Activated T-cell treated with anti-CD3 and anti-CD28 coated beads, Interleukin-2, amount 50 U/mL, for 4 hours (primary cell): ENCODE results near the gene ZBTB5. TPM values are rescaled to one million over a fixed set of nuclear protein-coding genes. Genes with fewer than 3 reads are reported as not detected.
A peak's percentile ranks its signal among the peaks of the same experiment; 100 is the strongest.
"Not testable (repeated sequence)": the region's sequence is repeated elsewhere in the genome, so short reads cannot be mapped to it uniquely, and the experiment has no call there.

Experiments
- ATAC-seq, 2 donors: fragments of 200-7000 bp; cut with Tn5 transposase; one replicate each; pipeline ENCODE4 v1.10.0; 2021
- DNase-seq: peaks from one replicate; pipeline ENCODE4 v3.0.0-alpha.2; 2020
- H3K27me3 Mint-ChIP-seq: one replicate; pipeline ENCODE4 v1.8.0; 2021; ENCODE audit warnings: low read depth, mixed read lengths
- H3K36me3 Mint-ChIP-seq: one replicate; pipeline ENCODE4 v1.8.0; 2022; ENCODE audit warnings: mixed read lengths; ENCODE audit not compliant: insufficient read depth
- H3K4me1 Mint-ChIP-seq: one replicate; pipeline ENCODE4 v1.8.0; 2021; ENCODE audit warnings: low read depth, mixed read lengths
- H3K4me3 Mint-ChIP-seq: one replicate; pipeline ENCODE4 v1.8.0; 2021; ENCODE audit warnings: mild to moderate bottlenecking, moderate library complexity, mixed read lengths
- H3K9me3 Mint-ChIP-seq: one replicate; pipeline ENCODE4 v1.8.0; 2021; ENCODE audit warnings: mixed read lengths
- total RNA-seq, 3 donors: library from RNA; stranded (reverse); gene quantifications; one replicate each; pipeline ENCODE4 v1.2.1, GENCODE V29; 2021

ZBTB5 gene
- total RNA-seq, 3 donors from 2014 or later: 3.9 to 5.2 (median 5.2) TPM

- peaks cover 9% of the 10 kb centered on the region for H3K27me3 Mint-ChIP-seq
- H3K36me3 Mint-ChIP-seq: no peaks in the 10 kb centered on the region
- H3K4me3 Mint-ChIP-seq: no peak overlapping the region
- H3K4me1 Mint-ChIP-seq: peaks cover 10% of the 10 kb centered on the region
- ATAC-seq (no peak), DNase-seq (no peak)
- H3K9me3 Mint-ChIP-seq: peaks cover 3% of the 10 kb centered on the region
These were observed 9.2 kb upstream of the ZBTB5 start for GRCh38 chr9:37474438-37474837.

- H3K27me3 Mint-ChIP-seq, ATAC-seq, H3K36me3 Mint-ChIP-seq, H3K4me3 Mint-ChIP-seq, H3K4me1 Mint-ChIP-seq, DNase-seq, H3K9me3 Mint-ChIP-seq: not testable (repeated sequence)
These were observed 8.7 kb upstream of the ZBTB5 start for GRCh38 chr9:37473982-37474381.

- Mint-ChIP-seq H3K36me3 (no peaks in the 10 kb centered on the region), H3K9me3 (peaks cover 3% of the 10 kb centered on the region), H3K4me1 (peaks cover 10% of the 10 kb centered on the region), H3K27me3 (peaks cover 5% of the 10 kb centered on the region), H3K4me3 (peak overlapping the region; percentile 70)
- ATAC-seq (no peak), DNase-seq (no peak)
These were observed 6.9 kb upstream of the ZBTB5 start for GRCh38 chr9:37471942-37472684.

DNA sequence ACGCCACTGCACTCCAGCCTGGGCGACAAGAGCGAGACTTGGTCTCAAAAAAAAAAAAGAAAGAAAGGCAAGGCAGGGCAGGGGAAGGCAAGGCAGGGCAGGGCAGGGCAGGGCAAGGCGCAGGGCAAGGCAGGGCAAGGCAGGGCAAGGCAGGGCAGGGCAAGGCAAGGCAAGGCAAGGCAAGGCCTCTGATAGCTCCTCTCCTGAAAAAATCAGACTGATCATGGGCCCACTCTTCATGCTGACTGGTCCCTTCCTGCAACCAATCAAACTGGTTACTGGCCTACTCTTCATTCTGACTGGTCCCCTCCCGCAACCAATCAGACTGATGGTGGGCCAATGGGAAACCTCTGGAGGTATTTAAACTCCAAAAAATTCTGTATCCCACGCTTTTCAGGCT, 3.4 kb upstream of the ZBTB5 start:
- no peaks in the 10 kb centered on the region for H3K9me3 Mint-ChIP-seq
- H3K36me3 Mint-ChIP-seq: peaks cover 2% of the 10 kb centered on the region
- H3K4me3 Mint-ChIP-seq: no peak overlapping the region
- DNase-seq (no peak), ATAC-seq (no peak)
- peaks cover 27% of the 10 kb centered on the region for H3K4me1 Mint-ChIP-seq
- no peaks in the 10 kb centered on the region for H3K27me3 Mint-ChIP-seq

GRCh38 chr9:37467530-37467929, 2.3 kb upstream of the ZBTB5 start:
- H3K4me3 Mint-ChIP-seq, H3K27me3 Mint-ChIP-seq, H3K9me3 Mint-ChIP-seq, H3K36me3 Mint-ChIP-seq, ATAC-seq, DNase-seq: not testable (repeated sequence)
- H3K4me1 Mint-ChIP-seq: peaks cover 37% of the 10 kb centered on the region

- Mint-ChIP-seq H3K4me1 (peaks cover 36% of the 10 kb centered on the region), H3K9me3 (no peaks in the 10 kb centered on the region), H3K36me3 (peaks cover 10% of the 10 kb centered on the region), H3K27me3 (no peaks in the 10 kb centered on the region), H3K4me3 (peak overlapping the region; percentile 92)
- ATAC-seq (no peak), DNase-seq (no peak)
These were observed 923 bp upstream of the ZBTB5 start for GRCh38 chr9:37466037-37466709.

- Mint-ChIP-seq H3K36me3 (peaks cover 10% of the 10 kb centered on the region), H3K9me3 (no peaks in the 10 kb centered on the region), H3K27me3 (no peaks in the 10 kb centered on the region), H3K4me1 (peaks cover 39% of the 10 kb centered on the region), H3K4me3 (peak overlapping the region; percentile 92)
- DNase-seq (peak; percentile 53), ATAC-seq (peak; percentile 53 to 55)
These were observed 613 bp downstream of the ZBTB5 start for GRCh38 chr9:37464426-37465248.

DNA sequence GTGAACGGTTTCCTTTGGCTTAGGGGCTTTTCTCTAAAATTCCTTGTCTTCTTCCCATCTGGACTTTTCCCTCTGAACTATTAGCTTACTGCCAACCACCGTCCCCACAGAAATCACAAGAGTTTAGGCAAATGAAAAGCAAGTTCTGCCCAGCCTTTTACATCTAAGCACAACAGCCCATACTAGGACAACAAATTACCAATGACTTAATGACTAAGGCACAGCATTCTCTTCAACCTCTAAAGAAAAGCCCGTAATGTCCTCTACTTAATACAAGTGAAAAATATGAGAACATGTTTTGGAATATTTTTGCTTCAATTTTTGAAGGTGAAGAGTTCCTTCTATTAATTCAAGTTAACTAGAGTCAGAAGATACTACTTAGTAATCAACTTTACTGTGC, 1.2 kb downstream of the ZBTB5 start:
- H3K9me3 Mint-ChIP-seq: no peaks in the 10 kb centered on the region
- no peak for ATAC-seq

GRCh38 chr9:37456817-37457216, 8.4 kb downstream of the ZBTB5 start:
- ATAC-seq: no peak
- Mint-ChIP-seq H3K27me3 (no peaks in the 10 kb centered on the region), H3K9me3 (no peaks in the 10 kb centered on the region), H3K4me3 (no peak overlapping the region), H3K36me3 (peaks cover 6% of the 10 kb centered on the region), H3K4me1 (peaks cover 52% of the 10 kb centered on the region)
- DNase-seq: no peak

More for the DNA sequence above, 1.2 kb downstream of the ZBTB5 start:
- H3K36me3 Mint-ChIP-seq: peaks cover 10% of the 10 kb centered on the region
- peak overlapping the region; percentile 92 for H3K4me3 Mint-ChIP-seq
- DNase-seq: no peak
- peaks cover 39% of the 10 kb centered on the region for H3K4me1 Mint-ChIP-seq
- H3K27me3 Mint-ChIP-seq: no peaks in the 10 kb centered on the region

- peaks cover 51% of the 10 kb centered on the region for H3K4me1 Mint-ChIP-seq
- ATAC-seq (no peak), DNase-seq (no peak)
- H3K27me3 Mint-ChIP-seq: no peaks in the 10 kb centered on the region
- H3K9me3 Mint-ChIP-seq: no peaks in the 10 kb centered on the region
- peaks cover 6% of the 10 kb centered on the region for H3K36me3 Mint-ChIP-seq
- no peak overlapping the region for H3K4me3 Mint-ChIP-seq
These were observed 9.2 kb downstream of the ZBTB5 start for GRCh38 chr9:37455884-37456647.

DNA sequence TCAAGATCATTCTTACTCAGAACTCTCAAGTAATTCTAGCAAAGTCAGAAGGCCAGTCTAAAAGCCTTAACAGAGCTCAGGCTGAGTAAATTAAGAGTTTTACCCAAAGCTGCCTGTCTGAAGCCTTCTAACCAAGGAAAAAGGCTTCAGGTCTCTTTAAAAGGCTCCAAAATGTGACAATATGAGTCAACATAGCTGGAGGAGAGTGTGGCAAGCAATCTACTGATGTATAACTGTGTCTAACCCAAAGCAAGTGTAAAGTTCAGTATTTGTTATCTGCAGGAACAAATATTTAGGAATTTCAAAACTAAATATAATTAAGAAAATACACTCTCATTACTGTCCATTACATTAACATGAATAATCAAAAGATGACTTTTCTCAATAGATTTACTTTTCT, 11.0 kb downstream of the ZBTB5 start:
- ATAC-seq: no peak
- Mint-ChIP-seq H3K4me3 (no peak overlapping the region), H3K9me3 (no peaks in the 10 kb centered on the region), H3K36me3 (peaks cover 11% of the 10 kb centered on the region), H3K27me3 (no peaks in the 10 kb centered on the region), H3K4me1 (peaks cover 49% of the 10 kb centered on the region)
- no peak for DNase-seq

- DNase-seq: no peak
- Mint-ChIP-seq H3K27me3 (no peaks in the 10 kb centered on the region), H3K4me1 (peaks cover 49% of the 10 kb centered on the region), H3K36me3 (peaks cover 11% of the 10 kb centered on the region), H3K9me3 (no peaks in the 10 kb centered on the region), H3K4me3 (no peak overlapping the region)
- no peak for ATAC-seq
These were observed 11.4 kb downstream of the ZBTB5 start for GRCh38 chr9:37453827-37454226.

GRCh38 chr9:37452611-37453010, 12.6 kb downstream of the ZBTB5 start:
- no peaks in the 10 kb centered on the region for H3K27me3 Mint-ChIP-seq
- H3K4me1 Mint-ChIP-seq: peaks cover 45% of the 10 kb centered on the region
- H3K9me3 Mint-ChIP-seq: no peaks in the 10 kb centered on the region
- H3K36me3 Mint-ChIP-seq: peaks cover 11% of the 10 kb centered on the region
- no peak overlapping the region for H3K4me3 Mint-ChIP-seq
- ATAC-seq (no peak), DNase-seq (no peak)

- ATAC-seq (no peak), DNase-seq (no peak)
- Mint-ChIP-seq H3K4me3 (no peak overlapping the region), H3K4me1 (peaks cover 36% of the 10 kb centered on the region), H3K27me3 (no peaks in the 10 kb centered on the region), H3K36me3 (peaks cover 8% of the 10 kb centered on the region), H3K9me3 (no peaks in the 10 kb centered on the region)
These were observed 13.6 kb downstream of the ZBTB5 start for GRCh38 chr9:37451628-37452027.
